NCI-H2107 treated with DMSO at 0.1 percent for 48 hours (cell line): ENCODE measurements around the gene APLP2.
"Not testable (repeated sequence)": the region's sequence is repeated elsewhere in the genome, so short reads cannot be mapped to it uniquely, and the experiment has no call there.

Experiments
- DNase-seq: peaks from one replicate; lab custom pipeline; 2025; ENCODE audit not compliant: unreplicated experiment; lab: John Stamatoyannopoulos, UW

The APLP2 gene

DNA sequence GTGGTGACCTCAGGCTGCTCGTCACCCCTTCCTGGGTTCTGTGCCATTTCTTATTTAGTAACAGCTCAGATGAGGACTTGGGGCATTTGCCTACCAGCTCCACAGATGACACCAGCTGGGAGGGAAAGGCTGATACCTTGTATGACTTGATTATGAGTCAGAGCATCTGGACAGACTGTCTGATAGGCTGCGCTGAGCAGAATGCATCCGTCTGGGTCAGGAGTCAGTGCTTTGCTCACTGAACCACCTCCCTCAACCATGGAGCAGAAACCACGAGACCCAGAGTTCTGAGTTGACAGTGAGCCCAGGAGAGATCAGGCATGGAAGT lies 96.7 kb downstream of the APLP2 start:
- no peak for DNase-seq

DNA sequence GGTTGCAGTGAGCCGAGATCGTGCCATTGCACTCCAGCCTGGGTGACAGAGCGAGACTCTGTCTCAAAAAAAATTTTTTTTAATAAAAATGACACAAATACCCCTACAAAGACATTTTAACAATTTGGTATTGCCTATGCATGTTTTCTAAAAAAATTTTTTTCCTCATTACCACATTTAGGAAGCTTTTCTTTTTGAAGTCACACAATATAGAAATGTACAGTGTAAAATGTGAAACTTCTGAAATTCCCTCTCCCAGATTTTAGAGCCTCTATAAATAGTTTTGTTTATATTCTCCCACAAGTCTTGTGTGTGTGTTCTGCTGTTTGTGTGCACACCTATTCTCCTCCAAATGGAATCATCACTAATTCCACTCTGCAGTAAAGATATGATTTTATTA lies 97.5 kb downstream of the APLP2 start:
- no peak for DNase-seq

DNA sequence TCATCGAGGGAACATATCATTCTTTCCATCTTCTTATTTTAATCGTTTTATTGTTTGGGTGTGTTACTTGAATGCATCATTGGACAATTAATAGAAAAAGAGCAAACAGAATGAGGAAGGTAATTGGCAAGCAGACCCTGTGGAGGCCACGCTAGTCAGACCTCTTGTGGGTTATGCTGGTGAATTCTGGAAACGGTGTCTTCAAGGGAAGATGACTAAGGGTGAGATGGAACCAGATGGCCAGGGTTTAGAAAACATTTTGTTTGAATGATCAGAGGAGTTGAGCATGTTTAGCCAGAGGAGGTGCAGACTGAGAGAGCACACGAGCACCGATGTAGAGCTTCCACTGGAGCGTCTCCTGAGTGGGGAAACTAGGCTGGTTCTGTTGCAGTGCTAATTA lies 98.4 kb downstream of the APLP2 start:
- DNase-seq = no peak

DNA sequence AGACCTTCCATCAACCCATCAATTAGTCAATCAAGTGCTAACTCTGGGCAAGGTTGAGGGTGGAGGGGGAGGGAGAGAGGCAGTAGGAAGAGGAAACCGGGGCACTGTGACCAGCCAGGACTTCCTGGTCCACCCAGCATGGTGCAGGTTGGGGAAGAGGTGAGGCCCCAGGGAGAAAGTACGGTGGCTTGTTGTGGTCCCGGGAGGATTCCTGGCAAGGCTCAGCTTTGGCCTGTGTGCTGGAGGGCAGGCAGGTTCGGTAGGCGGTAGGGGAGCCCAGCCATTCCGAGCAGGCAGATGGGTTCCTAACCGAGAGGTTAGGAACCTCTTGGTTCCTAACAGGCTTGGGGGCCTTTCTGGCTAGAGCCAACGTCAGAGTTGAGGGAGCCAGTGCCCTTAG lies 100.7 kb downstream of the APLP2 start:
- DNase-seq = no peak

DNA sequence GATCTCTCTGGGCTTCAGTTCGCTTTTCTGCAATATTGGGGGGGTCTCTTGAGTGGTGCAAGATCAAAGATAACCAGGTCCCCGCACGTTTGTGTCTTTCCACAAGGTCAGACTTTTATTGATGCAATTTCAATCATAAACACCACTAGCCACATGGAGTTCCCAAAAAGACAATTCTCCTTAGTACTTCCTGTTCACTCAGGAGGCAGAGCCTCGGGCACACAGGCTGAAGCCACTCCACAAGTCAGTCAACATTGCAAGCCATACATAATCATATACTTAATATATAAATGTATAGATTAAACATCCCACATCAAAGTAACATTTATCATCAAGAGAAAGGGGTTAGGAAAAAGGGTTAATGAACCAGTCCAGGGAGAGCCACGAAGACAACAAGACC lies 101.8 kb downstream of the APLP2 start:
- no peak for DNase-seq

DNA sequence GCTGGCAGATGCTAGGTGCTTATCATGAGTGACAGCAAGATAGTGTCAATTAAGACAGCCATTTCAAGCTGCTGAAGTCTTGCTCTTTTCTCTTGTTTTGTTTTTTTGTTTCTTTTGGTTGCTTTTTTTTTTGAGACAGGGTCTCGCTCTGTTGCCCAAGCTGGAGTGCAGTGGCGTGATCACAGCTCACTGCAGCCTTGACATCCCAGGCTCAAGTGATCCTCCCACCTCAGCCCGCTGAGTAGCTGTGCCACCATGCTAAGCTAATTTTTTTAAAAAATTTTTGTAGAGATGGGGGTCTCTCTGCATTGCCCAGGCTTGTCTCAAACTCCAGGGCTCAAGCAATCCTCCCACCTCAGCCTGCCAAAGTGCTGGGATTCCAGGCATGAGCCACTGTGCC lies 102.3 kb downstream of the APLP2 start:
- not testable (repeated sequence) for DNase-seq

DNA sequence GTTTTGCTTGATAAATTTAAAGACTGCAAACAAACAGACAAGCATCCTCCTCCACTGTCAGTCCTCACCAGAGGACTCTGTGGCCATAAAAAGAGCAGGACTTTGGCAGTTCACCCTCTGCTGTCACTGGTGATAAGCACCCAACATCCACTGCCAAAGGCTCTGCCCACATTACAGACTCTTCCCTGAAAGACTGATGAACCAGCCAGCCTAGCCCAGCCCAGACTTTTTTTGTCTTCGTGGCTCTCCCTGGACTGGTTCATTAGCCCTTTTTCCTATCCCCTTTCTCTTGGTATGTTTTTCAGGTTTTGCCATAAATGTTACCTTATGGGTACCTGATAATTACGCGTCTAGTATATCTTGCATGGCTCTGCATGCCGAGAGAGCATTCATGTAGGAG lies 104.9 kb downstream of the APLP2 start:
- DNase-seq = no peak

DNA sequence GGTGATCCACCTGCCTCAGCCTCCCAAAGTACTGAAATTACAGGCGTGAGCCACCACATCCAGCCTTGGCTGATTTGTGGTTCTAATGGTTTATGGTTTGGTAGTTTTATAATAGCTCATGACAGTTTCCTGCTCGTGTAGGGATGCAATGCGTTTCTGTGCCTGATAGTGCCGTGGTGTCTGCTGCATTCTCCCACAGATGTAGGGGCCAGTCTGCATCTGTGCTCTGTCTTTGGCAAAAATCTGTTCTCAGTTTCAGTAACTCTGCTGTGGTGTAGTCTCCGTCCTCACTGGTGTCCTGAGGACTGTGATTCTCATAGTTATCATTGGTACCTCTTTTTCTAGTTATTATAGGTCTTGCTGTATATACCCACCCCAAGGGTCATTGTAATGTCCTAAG lies 106.2 kb downstream of the APLP2 start:
- no peak for DNase-seq

DNA sequence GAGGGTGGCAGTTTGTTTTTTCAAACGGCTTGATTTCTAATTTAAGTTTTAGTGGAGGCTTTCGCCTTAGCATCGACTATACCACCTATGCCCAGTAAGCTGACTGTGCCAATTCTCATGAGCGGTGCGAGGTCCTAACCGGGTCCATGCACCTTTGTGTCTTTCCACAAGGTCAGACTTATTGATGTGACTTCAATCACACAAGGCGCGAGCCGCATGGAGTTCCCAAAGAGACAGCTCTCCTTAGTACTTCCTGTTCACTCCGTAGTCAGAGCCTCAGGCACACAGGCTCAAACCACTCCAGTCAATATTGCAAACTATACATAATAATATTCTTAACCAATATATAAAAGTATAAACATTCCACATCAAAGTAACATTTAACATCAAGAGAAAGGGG lies 108.1 kb downstream of the APLP2 start:
- DNase-seq = no peak

DNA sequence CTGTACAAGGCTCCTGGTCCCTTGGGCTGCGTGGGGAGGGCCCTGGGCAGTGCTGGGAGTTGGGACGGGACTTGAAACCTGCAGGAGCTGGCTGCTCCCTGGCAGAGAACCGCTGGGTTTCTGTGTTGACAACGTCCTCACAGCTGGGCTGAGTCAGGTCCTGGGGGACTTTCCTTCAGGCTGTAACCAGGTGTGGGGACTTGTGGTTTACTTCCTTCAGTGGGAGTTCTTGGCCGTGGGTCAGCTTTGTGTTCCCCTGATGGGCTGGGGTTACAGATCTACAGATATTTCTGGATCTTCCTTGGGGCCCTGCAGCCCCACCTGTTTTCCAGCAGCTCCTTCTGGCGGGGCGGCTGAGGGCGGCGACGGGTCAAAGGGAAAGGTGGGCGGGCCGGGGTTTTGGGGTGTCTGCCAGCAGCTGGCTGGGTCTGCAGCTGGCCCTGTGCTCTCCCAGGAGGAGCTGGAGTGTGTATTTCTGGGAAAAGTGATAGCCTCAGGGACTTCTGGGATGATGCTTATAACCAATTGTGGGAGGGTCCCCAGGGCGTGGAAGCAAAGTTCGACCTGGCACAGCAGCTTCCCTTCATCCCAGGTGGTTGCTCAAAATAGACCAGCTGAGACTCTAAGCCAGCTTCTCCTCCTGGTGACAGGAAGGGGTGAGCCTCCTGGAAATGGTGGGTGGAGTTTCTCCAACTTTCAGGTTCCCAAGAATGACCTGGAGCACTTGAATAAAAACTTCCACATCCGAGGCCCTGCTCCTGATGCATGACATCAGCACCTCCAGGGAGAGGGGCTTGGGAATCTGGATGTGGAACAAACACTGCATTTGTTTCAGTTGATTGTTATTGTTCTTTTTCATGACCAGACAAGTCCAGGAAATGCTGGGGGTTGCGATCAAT lies 109.0 kb downstream of the APLP2 start:
- DNase-seq = peak; percentile 56

DNA sequence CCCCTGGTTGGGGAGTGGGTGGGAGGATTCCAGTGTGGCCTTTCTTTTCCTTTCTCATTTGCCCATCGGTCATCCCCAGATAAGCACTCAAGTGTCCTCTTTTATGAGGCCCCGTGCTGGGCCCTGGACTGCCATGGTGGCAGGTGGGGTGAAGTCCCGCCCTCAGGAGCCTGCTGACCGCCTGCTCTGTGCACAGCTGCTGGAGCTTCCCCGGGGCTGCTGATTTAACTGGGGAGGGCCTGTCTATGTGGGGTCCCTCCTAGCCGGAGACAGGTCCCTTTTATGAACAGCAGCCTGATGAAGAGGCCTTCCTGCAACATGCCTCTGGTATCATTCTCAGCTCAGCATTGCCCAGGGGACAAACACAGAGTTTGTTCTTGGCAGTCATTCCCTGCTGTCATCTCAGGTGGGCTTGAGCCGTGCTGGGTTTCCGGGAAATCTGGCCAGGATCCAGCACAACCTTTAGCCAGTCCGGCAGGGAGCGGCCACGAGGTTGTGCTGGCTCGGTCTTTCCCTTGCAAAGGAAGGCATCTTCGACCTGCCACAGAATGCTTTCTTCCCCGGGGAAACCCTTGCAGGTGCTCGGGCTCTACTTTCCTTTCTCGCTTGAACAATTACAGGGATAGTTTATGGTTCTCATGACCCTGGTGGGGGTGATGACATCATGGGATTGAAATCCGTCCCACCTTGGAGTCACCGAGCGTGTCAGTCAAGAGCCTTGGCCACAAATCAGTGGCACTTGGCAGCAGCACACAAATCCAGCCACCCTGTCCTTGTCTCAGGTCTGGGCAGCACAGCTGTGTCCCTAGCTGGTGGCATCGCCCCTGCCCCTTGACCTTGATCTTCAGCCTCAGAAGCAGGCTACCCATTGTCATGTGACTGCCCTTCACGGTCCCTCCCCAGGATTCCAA lies 110.0 kb downstream of the APLP2 start:
- DNase-seq = no peak

DNA sequence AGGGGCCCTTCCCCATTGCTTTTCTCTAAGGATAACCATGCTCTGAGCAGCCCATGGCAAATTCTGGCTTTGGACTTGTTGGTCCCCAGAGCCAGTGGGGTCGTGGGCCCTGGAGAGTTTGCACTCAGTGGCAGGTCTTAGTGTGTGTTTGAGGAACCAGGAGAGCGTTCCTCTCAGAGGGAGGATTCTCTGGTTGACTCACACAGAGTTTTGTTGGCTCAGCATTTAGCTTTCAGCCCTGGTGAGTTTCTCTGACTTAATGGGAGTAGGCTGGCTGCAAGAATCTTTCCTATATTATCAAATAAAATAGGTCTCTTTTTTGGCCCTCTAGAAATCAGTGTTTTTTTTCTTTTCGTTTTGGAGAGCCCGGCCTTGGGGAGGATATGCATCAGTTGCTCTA lies 110.8 kb downstream of the APLP2 start:
- no peak for DNase-seq

DNA sequence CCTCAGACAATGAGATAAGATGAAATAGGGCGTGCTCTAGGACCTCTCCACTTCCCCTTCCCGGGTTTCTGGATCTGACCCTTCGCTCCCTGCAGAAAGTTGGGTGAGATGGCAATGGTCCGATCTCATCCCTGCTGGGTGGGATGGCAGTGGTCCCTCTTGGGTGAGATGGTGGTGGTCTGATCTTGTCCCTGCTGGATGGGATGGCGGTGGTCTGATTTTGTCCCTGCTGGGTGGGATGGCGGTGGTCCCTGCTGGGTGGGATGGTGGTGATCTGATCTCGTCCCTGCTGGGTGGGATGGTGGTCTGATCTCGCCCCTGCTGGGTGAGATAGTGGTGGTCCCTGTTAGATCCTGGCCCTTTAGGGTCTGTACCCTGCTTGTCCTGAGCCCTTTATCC lies 111.2 kb downstream of the APLP2 start:
- DNase-seq = no peak

DNA sequence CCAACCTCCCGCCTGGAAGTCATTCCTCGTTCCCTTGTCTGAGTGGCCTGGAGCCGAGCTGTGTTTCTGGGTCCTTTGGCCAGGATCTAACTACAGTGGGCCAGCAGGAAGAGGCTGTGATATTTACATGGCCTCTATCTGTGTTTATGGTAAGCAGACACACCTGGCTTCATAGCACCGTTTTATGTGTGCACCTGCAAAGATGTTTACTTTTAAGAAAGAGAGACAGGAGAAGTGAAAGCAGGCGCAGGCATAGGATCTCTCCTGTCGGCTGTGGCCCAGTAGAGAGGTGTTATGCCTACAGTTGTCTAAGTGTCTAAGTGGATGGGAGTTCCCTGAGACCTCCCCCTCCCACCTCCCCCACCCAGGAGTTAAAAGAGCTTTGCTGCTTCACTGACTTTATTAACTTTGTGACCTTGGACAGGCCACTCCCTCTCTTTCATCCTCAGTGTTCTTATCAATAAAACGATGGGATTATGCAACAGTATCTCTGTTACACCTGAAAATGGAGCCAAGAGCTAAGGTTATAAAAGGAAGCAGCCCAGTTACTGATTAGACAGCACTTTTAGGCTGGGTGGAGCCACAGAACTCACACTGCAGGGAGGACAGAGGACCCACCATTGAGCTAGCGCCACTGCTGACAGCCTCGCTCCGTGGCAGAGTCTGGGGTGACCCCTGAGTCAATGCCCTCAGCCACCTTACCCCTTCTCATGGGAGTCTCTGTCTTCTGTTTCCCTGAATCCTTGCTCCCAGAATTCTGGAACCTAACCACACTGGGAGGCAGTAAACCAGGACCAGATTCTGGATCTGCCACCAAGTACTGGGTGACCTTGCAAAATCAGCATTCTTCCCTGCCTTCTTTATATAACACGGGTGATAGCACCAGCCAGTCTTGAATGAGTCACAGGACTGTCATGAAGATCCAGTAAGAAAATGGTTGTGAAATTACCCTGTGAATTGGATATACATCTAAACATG lies 111.9 kb downstream of the APLP2 start:
- DNase-seq = peak; percentile 98

DNA sequence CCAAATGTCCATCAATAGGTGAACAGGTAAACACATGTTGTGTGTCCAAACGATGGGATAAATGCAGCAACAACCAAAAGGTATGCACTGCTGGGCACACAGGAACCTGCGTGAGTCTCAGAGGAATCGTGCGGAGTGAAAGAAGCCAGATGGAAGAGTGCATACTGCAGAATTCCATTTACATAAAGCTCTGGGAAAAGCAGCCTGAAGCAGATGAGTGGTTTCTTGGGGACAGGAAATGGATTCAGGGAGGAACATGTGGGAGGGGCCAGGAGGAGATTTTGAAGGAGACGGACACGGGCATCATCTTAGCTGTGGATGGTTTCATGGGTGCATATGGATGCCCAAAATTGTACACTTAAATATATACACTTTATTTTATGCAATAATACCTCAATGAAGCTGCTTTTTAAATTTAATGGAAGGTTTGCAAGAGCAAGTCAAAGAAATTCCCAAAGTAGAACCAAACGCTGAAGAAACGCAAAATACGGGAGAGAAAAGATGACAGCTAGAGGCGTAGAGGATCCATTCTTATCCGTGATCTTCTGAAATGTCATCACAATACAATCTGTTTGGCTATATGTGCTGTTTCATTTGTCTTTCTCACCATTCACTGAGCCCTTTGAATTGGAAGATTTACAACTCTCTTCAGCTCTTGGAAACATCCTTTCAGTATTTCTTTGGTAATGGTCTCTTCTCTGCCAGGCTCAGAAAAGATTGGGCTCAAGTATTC lies 114.3 kb downstream of the APLP2 start:
- no peak for DNase-seq

DNA sequence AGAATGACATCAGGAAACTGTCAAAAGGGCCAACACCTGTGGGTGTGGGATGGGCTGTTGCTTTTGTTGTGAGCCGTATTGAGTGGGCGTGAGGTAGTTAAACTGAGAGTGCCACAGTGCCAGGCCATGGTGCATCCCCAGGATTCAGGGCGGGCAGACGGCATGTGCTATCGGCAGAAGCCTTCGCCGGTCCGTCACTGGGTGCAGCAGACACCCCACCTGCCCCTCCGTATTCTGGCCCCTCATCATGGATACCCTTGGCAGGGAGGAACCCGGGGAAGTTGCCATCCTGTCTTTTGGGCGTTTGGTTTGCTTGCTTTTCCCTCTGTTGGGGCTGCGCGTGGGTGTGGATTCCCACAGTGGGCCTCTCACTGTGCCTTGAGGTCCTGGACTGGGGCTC lies 117.4 kb downstream of the APLP2 start:
- DNase-seq = no peak

DNA sequence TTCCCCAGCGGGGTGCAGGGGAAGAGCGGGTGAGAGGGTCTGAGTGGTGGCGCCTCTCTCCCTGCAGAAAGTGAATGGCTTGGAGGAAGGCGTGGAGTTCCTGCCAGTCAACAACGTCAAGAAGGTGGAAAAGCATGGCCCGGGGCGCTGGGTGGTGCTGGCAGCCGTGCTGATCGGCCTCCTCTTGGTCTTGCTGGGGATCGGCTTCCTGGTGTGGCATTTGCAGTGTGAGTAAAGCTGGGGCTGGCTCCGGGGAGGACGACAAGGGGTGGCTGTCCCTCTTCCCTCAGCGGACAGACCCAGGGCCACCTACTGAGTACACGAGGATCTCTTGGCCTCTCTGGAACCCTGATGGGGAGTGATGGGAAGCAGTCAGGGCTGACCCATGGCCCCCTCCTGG lies 118.4 kb downstream of the APLP2 start:
- no peak for DNase-seq

DNA sequence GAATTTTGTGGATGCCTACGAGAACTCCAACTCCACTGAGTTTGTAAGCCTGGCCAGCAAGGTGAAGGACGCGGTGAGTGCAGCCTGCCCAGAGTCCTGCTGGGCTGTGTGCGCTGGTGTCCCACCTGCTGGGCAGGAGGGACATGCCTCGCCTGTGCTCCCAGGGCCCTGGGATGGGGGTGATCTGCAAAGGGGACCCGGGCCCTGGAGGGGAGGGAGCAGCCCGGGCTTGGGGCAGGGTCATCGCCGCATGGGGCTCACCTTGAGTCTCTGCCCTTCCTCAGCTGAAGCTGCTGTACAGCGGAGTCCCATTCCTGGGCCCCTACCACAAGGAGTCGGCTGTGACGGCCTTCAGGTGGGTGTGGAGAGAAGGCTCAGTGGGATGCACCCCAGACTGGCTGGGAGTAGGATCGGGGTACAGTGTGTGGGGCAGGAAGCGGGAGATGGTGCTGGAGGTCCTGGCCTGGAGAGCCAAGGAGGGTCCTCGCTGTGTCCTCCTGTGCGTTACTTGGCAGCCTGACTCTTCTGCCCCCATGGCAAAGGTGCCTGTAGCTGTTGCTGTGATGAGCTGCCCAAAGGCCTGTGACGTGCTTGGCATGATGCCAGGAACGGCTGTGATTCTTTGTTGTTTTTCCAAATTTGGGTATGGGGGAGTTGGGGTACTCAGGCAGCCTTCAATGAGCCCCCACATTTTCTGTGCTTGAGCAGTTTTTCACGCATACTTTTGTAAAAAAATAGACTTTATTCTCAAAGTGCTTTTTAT lies 119.1 kb downstream of the APLP2 start:
- DNase-seq = no peak

DNA sequence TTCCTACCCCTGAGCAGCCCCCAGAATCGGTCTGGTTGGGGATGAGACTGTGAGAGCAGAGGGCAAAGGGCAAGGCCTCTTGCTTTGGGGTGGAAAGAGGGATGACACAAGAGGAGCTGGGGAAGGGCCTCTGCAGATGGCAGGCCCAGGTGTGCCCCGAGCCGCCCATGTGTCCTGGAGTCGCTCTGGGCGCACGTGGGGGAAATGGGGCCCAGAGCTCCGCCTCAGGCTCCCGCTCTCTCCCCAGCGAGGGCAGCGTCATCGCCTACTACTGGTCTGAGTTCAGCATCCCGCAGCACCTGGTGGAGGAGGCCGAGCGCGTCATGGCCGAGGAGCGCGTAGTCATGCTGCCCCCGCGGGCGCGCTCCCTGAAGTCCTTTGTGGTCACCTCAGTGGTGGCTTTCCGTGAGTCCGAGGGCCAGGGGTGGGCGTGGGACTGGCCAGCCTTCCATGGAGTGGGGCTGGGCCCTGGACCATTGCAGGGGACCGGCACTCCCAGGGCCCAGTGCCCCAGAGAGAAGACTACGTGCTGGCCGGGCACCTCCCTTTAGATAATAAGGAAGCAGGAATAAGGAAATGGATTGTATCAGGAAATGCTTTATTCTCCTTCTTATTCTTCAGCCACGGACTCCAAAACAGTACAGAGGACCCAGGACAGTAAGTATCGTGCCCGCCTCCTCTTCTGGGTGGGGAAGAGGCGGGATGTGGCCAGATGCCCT lies 120.0 kb downstream of the APLP2 start:
- DNase-seq = no peak
